HG02938 (cell line): ENCODE results near the gene MINDY3.
"Not testable (repeated sequence)": the region's sequence is repeated elsewhere in the genome, so short reads cannot be mapped to it uniquely, and the experiment has no call there.

Experiments used
- ATAC-seq: cut with Tn5 transposase; IDR thresholded peaks from one replicate; pipeline ENCODE4 v1.9.1; 2021; ENCODE audit warnings: mild to moderate bottlenecking, moderate library complexity; ENCODE audit not compliant: unreplicated experiment

The MINDY3 gene

DNA sequence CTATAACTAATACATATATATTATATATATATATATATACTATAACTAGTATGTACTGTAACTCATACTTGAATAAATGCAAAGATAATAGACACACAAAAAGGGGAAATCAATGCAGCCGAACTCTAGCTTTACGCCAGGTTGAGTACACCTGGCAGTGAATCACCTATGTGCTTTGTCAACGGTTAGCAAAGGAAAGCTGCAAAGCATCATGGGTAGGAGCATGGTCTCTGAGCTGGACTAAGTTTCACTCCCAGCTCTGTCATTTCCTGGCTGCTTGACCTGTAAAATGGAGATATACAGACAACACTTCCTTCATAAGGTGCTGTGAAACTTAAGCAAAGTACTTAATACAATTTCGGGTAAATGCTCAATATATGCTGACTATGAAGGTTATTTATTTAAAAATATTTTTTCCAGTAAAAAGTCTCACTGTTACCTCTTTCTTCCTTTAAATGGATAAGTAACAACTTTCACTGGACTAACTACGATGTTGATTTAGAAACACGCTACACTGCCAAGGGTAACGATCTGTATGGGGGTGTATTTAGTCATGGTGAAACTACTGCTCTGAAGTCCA, 78.8 kb downstream of the MINDY3 start:
- no peak for ATAC-seq

DNA sequence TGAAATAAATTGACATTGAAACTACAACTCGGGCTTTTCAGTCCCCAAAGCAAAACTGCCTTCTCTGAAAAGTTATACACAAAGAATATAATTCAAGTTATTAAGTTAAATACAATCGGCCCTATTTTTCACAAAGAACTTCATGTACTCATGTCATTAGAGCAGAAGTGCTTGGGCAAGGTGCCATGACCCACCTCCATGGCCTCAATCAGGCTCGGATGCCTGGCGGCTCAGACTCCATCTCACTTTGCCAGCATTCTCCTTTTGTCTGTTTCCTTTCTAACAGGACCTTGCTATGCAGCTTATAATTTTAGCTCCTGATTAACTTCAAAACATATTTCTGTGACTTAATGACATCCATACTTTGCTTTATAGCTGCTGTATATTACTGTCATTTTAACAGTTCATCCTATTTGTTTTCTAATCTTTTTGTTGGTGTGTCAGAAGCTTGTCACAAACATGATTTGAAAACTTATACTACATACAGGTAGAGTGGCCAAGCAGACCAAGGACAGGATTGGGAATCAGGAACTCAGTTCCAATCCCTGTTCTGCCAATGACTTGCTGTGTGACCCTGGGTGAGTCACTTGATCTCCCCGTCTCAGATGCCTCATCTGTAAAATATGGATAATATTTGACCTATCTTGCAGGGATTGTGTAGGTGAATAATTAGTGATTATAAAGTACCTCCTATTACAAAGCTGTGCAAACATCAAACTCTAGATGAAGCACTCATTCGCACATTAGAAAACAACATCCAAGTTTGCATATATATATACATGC, 79.8 kb downstream of the MINDY3 start:
- ATAC-seq = no peak

DNA sequence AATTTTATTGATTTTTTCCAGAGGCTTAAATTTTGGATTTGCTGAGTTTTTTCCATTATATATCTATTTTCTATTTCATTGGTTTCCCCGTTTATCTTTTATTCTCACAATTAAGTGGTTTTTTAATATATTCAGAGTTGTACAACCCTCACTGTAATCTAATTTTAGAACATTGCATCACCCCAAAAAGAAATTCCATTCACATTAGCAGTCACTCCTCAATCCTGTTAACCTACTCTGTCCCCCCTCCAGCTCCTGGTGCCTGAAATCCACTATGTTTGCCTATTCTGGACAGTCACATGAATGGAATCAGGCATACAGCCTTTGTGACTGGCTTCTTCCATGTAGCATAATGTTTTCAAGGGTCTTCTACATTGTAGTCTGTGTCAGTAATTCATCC, 84.8 kb downstream of the MINDY3 start:
- ATAC-seq = no peak

DNA sequence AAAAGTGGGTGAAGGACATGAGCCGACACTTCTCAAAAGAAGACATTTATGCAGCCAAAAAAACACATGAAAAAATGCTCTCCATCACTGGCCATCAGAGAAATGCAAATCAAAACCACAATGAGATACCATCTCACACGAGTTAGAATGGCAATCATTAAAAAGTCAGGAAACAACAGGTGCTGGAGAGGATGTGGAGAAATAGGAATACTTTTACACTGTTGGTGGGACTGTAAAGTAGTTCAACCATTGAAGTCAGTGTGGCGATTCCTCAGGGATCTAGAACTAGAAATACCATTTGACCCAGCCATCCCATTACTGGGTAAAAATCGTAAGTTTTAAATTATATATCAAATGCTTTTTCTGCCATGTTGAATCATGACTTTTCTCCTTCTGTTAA, 85.8 kb downstream of the MINDY3 start:
- not testable (repeated sequence) for ATAC-seq

DNA sequence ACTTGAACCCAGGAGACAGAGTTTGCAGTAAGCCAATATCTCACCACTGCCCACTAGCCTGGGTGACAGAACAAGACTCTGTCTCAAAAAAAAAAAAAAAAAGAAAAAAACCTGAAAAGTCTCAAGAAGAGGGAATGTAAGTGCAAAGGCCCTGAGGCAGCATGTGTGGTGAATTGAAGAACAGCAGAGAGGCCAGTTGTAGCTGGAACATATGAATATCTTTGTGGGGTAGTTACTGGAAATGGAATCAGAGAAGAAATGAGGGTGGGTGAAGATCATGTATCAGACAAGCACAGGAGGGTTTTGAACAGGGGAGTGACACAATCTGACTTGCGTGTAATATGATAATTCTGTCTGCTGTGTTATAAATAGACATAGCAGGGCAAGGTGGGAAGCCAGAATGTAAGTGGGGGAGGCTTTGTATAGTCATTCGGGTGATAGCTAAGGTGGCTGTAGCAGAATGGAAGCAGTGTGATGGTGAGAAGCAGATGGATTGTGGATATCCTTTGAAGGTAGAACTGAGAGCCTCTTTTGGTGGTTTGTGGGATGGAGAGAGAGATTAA, 95.3 kb downstream of the MINDY3 start:
- no peak for ATAC-seq

DNA sequence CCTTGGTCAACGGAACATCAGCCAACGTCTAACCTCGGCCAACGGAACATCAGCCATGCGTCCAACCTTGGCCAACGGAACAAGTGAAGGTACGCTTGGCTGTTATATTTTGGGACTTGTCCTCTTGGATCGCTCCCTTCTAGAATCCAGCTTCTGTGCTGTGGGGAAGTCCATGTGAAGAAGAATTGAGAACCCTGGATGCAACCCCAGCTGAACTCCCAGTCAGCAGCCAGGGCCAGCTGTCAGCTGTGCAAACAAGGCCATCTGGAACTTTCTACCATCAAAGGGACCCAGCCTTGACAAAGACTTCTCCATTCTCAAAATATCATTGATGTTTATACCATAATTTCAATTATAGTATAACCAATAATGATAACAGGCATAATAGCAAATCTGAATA, 97.3 kb downstream of the MINDY3 start:
- ATAC-seq = no peak

DNA sequence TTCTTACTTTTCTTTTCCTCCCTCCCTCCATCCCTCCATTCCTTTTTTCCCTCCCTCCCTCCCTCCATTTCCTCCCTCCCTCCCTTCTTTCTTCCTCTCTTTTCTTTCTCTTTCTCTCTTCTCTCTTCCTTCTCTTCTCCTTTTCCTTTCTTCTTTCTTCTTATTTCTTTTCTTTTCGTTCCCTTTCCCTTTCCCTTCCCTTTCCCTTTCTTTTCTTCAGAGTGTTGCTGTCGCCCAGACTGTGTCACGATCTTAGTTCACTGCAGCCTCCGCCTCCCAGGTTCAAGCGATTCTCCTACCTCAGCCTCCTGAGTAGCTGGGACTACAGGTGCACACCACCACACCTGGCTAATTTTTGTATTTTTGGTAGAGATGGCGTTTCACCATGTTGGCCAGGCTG, 98.1 kb downstream of the MINDY3 start:
- ATAC-seq = not testable (repeated sequence)

DNA sequence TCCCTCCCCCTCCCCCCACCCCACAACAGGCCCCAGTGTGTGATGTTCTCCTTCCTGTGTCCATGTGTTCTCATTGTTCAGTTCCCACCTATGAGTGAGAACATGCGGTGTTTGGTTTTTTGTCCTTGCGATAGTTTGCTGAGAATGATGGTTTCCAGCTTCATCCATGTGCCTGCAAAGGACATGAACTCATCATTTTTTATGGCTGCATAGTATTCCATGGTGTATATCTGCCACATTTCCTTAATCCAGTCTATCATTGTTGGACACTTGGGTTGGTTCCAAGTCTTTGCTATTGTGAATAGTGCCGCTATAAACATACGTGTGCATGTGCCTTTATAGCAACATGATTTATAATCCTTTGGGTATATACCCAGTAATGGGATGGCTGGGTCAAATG, 99.1 kb downstream of the MINDY3 start:
- ATAC-seq = not testable (repeated sequence)

DNA sequence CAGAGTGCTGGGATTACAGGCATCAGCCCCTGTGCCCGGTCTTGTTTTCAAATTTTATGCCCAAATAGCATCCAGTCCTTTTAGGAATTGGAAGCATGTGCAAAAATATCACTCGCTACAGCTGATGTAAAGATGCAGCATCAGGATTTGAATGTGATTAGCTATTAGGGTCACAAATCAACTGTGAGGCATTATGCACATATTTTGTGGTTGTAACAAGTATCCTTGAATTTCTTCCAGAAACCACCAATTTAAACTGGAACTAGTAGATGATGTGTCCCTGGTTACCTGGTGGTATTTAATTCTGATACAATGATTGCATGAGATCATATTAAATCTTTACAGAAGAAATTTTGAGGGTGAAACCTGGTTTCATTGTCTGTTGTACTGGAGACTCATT, 99.6 kb downstream of the MINDY3 start:
- no peak for ATAC-seq

DNA sequence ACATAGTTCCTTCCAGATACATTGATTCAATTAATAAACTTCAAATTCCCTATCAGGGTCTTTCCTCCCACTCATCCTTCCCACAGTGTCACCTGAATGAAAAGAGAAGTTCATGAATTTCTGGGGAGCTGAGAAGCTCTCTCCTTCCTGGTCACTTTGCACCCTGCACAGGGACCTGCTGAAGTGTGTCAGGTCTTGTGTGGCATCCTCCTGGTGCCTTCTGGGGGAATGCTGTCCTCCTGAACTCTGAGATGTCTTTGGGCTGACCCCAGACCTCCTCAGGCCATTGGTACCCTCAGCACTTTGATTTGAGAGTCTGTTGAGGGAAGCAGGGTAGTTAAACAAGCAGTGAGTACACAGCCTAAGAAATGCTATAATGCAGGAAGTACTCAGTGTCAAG, 101.0 kb downstream of the MINDY3 start:
- ATAC-seq = no peak

DNA sequence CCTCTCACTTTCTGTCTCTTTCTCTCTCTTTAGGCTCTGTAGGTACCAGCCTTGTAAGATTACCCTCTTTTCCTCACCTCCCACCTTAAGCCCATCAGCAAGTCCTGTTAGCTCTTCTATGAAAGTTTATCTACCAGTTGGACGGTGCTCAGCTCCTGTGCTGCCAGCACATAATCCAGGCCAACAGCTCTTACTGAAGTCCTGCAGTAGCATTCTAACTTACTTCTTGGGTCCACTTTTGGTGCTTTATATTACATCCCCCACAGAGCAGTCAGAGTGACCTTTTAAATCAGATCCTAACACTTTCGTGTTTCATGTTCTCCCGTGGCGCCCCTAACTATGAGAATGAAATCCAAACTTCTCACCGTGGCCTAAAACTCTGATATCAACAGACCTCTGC, 101.7 kb downstream of the MINDY3 start:
- no peak for ATAC-seq

DNA sequence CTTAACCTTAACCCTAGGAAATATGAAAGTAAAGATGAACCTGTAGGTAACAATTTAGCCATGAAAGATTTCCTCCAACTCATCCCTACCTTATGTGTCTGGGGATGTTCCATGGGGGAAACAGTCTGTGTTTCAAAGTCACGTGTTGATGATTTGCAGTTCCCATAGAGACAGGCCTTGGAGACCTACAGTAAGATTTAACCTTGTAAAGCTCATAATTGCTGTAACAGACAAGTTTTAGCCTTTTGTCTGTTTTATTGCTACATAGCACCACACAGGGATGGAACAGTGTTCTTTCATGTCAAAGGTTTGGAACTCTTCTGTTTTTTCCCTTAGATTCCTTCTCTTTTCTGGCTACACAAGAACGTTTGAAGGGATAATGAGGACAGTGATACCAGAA, 105.4 kb downstream of the MINDY3 start:
- no peak for ATAC-seq

DNA sequence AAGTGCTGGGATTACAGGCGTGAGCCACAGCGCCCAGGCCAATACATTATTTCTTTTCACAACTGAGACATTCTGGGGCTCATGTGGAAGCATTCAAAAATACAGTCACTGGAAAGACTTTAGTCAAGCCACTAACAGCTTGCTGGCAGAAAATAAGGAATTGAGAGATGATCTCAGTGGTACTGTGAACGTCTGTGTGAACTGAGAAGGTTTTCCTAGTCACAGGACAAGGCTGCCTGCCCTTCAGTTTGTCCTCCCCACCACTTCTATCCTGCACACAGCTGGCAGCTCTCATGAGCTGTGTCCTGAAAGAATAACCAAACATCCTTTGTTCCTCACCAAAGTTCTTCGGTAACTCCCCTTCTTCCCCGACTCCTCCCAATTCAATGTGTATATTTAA, 109.3 kb downstream of the MINDY3 start:
- ATAC-seq = no peak

DNA sequence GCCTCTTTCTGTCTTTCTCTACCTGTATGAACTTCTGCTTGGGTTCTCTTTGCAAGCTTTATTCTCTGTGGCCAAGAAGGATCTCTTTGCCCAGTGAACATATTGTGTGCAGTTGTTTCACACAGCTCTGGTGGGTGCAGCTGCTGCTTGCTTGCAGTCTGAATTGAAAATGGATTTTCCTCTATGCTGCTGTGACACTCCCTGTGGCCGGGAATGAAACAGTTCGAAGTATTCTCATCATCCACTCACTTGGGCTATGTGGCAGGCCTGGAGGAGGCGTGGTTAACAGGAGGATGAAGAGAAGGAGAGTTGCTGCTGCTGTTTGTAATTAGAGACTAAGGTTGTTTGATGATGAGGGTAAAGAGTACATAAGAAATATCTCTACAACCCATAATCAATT, 112.2 kb downstream of the MINDY3 start:
- ATAC-seq = no peak

DNA sequence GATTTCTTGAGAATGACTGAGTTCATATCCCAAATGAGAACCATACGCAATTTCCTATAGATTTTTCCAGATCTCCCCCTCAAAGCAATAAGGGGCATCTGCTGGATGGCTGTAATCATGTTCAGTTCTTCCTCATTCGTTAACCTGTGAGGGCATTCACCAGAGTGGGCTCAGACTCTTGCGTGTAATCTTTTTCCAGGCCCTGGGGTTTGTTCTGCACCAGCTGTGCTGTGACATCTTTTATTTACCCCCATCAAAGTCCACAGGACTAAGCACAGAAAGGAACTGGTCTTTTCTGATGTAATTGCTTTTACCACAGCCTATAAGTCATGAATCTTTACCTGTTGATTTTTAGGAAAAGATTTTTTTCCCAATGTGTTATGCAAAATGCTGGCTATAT, 112.7 kb downstream of the MINDY3 start:
- no peak for ATAC-seq

DNA sequence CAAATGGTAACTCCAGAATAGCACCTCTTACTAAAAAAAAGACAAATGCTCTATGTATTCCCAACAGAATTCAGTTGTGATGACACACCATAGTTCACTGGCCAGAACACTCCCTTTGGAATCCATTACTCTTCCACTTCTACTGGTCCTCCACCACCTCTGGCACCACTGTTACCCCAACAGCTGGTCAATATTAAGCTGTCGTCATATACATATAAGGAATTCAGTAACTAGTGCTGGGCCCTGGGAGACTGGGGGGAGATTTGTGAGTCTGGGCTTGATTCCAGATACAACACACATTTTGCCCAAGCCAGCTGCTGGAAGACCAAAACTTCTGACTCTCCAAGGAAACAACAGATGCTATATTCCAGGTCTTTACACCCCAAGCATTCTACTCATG, 114.6 kb downstream of the MINDY3 start:
- no peak for ATAC-seq

DNA sequence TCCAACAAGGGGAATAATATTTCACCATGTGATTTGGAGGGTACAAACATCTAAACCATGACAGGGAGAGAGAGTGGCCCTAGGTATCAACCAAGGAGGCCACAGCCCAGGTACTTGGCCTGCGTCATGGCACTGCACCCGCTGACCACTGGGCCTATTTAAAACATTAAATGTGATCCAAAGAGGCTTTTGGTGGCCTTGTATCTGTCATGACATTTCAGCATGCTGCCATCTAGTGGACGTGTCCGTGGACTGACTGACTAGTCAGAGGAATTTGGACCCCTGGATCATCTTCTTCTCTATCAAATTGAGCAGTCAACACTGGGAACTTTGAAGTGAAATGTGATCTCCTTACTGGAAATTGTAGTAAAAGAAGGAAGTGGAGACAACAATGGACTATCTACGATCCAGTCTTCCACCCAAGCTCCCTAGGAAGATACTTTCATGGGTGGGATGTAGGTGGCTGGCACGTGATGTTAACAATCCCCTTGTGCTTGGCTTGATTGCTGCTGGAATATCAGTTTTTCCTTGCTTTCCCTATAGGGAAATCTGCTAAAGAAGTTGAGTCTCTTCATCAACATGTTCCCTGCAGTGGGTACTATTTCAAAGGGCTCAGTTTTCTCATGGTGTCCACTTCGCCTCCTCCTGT, 116.0 kb downstream of the MINDY3 start:
- peak; percentile 75 for ATAC-seq

DNA sequence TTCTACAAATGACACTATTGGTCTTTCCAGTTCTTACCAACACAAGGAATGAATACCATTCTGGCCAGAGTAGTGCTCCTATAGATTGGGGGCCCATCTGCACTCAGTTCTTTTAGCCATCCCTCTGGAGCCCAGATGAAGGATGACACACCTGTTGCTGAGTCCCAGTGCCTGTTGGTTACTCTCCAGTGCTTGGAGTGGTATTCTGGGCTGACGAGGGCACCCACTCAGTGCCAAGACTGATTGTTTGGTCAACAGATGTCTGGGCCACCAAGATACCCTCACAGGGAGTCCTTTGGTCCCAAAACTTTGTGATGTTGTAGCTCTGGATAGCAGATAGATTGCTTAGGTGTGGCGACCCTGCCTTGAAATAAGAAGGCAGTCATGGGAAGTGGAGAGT, 116.9 kb downstream of the MINDY3 start:
- ATAC-seq = no peak

DNA sequence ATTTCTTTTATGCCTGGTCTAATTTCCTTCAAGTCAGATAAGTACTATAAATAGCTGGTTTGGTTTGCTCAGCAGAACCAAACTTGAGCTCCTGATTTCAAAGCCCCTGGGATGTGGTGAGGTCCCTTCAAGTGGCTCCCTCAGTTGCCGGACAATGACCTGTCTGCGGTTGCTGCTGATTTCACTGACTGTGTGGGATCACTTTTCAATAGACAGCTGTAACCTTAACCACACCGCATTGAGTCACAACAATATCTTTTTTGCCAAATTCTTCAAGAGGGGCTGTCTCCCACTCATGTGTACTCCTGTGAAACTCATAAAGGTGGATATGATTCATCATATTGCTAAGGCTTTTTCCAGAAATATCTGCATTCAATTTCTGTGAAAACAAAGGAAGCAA, 117.5 kb downstream of the MINDY3 start:
- ATAC-seq = no peak

DNA sequence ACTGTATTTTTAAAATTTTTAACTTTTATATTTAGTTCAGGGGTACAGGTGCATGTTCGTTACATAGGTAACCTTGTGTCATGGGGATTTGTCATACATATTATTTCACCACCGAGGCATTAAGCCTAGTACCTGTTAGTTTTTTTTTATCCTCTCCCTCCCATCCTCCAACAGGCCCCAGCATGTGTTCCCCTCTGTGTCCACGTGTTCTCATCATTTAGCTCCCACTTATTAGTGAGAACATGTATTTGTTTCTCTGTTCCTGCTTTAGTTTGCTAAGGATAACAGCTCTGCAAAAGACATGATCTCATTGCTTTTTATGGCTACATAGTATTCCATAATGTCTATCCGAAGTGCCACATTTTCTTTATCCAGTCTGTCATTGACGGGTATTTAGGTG, 118.2 kb downstream of the MINDY3 start:
- no peak for ATAC-seq

DNA sequence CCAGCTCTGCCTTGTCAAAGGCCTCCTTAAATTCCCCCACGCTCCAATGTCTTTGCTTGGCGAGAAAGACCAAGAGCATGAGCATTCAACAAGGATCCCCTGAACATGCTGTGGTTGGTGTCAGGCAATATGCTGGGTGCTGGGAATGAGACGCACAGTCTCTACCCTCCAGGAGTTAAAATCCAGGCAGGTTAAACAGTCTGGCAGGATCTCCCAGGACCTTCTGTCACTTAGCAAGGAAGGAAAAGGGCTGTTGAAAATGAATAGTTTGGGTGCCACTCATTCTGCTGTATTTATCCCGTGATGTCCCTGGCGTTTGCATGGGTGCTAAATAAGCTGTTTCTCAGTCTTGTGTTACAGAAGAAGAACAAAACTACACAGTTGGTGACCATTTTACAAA, 118.7 kb downstream of the MINDY3 start:
- ATAC-seq = no peak

DNA sequence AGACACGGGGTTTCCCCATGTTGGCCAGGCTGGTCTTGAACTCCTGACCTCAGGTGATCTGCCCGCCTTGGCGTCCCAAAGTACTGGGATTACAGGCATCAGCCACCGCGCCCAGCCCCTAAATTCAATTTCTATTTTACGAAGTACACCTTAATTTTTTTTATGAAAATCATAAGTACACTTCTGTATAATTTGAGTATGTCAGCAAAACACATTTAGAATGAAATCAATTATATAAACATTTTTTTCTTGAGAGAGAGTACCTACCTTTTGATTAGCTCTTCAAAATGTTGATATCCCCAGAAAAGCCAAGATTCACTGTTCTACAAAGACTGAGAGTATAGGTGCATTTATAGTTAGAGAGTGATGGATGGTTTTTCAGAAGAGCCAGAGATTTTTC, 120.0 kb downstream of the MINDY3 start:
- no peak for ATAC-seq
